Mesendoderm (in vitro differentiated cells): ENCODE data around the gene IL17RD.

Experiments
- DNase-seq: peaks from one replicate; pipeline ENCODE4 v3.0.0; 2013
- H2AK5ac ChIP-seq: 2 replicates; pipeline ENCODE4 v1.6.1; 2013; ENCODE audit warnings: low read length, inconsistent platforms
- H2BK120ac ChIP-seq: 2 replicates; pipeline ENCODE4 v1.6.1; 2013; ENCODE audit warnings: low read depth, mild to moderate bottlenecking, low read length, moderate library complexity, mixed read lengths
- H2BK15ac ChIP-seq: replicated peaks from 2 replicates; pipeline ENCODE4 v1.6.1; 2013; ENCODE audit warnings: low read depth, mild to moderate bottlenecking, moderate library complexity
- H2BK5ac ChIP-seq: 2 replicates; pipeline ENCODE4 v1.6.1; 2013; ENCODE audit warnings: low read length, inconsistent platforms
- H3K18ac ChIP-seq: 2 replicates; pipeline ENCODE4 v1.6.1; 2013; ENCODE audit warnings: mild to moderate bottlenecking, low read length, mixed read lengths
- H3K23ac ChIP-seq: one replicate; pipeline ENCODE4 v1.6.1; 2013; ENCODE audit warnings: low read length
- H3K27ac ChIP-seq: 2 replicates; pipeline ENCODE4 v1.5.1; 2013; ENCODE audit warnings: low read depth, mild to moderate bottlenecking, inconsistent platforms, low read length, moderate library complexity
- H3K27me3 ChIP-seq: 2 replicates; pipeline ENCODE4 v1.6.1; 2013; ENCODE audit warnings: low read length, control low read depth, mild to moderate bottlenecking, inconsistent platforms; ENCODE audit not compliant: insufficient read depth, poor library complexity
- H3K36me3 ChIP-seq: 2 replicates; pipeline ENCODE4 v1.6.1; 2013; ENCODE audit warnings: low read length, inconsistent platforms; ENCODE audit not compliant: control insufficient read depth, insufficient read depth
- H3K4ac ChIP-seq: one replicate; pipeline ENCODE4 v1.6.1; 2013; ENCODE audit warnings: low read depth, mild to moderate bottlenecking, low read length, moderate library complexity
- H3K4me1 ChIP-seq: 2 replicates; pipeline ENCODE4 v1.6.1; 2013; ENCODE audit warnings: low read depth, low read length, inconsistent platforms; ENCODE audit not compliant: control insufficient read depth
- H3K4me2 ChIP-seq: 2 replicates; pipeline ENCODE4 v1.6.1; 2013; ENCODE audit warnings: low read length
- H3K4me3 ChIP-seq: 2 replicates; pipeline ENCODE4 v1.5.1; 2013; ENCODE audit warnings: mild to moderate bottlenecking, low read length
- H3K56ac ChIP-seq: one replicate; pipeline ENCODE4 v1.6.1; 2013; ENCODE audit warnings: low read length
- H3K79me1 ChIP-seq: 2 replicates; pipeline ENCODE4 v1.6.1; 2013; ENCODE audit warnings: low read length, inconsistent platforms
- H3K79me2 ChIP-seq: 2 replicates; pipeline ENCODE4 v1.6.1; 2013; ENCODE audit warnings: mild to moderate bottlenecking, low read length; ENCODE audit not compliant: control insufficient read depth, insufficient read depth
- H3K9ac ChIP-seq: 2 replicates; pipeline ENCODE4 v1.6.1; 2013; ENCODE audit warnings: low read length, inconsistent platforms
- H4K5ac ChIP-seq: one replicate; pipeline ENCODE4 v1.6.1; 2013; ENCODE audit warnings: low read length
- H4K8ac ChIP-seq: one replicate; pipeline ENCODE4 v1.6.1; 2013; ENCODE audit warnings: low read depth, mild to moderate bottlenecking, control low read depth, low read length, moderate library complexity
- WGBS: extraction: QIAGEN DNeasy Blood & Tissue Kit; methylation state at CpG from one replicate; pipeline ENCODE4 v1.1.7; 2013; ENCODE audit warnings: low lambda C conversion rate, missing lambda C conversion rate; ENCODE audit not compliant: insufficient coverage; ENCODE audit errors: extremely low coverage; 5-methylcytosine and 5-hydroxymethylcytosine counted together

Gene IL17RD

DNA sequence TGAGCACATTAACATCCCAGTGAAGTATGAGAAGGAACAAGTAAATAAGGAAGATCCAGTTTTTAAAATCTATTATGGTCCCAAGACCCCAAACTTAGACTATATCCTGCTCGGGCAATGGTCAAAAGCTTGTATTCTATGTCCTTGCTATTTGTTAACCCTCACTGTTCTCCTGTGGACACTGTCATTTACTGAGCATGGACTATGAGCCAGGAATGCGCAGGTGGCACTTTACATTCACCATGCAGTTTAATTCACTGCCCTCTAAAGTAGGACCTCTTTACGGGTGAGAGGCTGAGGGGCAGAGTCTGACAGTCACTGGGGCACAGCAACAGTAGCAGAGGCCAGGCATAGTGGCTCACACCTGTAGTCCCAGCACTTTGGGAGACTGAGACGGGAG is 76.1 kb downstream of the IL17RD start:
- Histone ChIP-seq H3K36me3 (no peaks in the 10 kb centered on the region), H3K4ac (no peak overlapping the region), H3K4me1 (peaks cover 2% of the 10 kb centered on the region), H2BK15ac (no peak overlapping the region), H3K4me2 (no peak overlapping the region), H4K5ac (no peak overlapping the region), H2AK5ac (no peak overlapping the region), H3K23ac (no peak overlapping the region), H2BK120ac (no peak overlapping the region), H4K8ac (no peak overlapping the region), H3K56ac (no peak overlapping the region), H3K79me1 (peaks cover 4% of the 10 kb centered on the region), H3K9ac (no peak overlapping the region), H3K4me3 (no peak overlapping the region), H3K27me3 (no peaks in the 10 kb centered on the region), H3K79me2 (peaks cover 2% of the 10 kb centered on the region), H3K18ac (no peak overlapping the region), H3K27ac (no peak overlapping the region), H2BK5ac (no peak overlapping the region)
- no peak for DNase-seq
- WGBS = no CpG with 5 or more reads among the region's 4 CpGs

DNA sequence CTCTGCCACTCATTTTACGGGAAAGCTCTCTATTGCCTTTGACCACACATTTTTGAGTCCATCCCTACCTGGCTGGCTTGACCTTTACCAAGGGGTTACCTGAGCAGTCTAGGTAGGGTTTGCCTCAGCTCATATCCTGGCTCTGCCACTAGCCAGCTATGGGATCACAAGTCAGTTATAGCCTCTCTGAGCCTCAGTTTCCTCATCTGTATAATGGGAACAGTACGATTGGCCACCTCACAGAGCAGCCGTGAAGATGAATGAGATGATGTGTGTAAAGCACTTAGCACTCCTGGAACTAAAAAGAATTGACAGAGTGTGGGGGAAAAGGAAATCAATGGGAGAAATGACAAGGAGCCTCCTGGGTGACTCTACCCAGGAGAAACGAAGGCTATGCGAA is 76.7 kb downstream of the IL17RD start:
- Histone ChIP-seq H2BK15ac (no peak overlapping the region), H3K4me1 (peaks cover 3% of the 10 kb centered on the region), H3K27me3 (no peaks in the 10 kb centered on the region), H3K4ac (no peak overlapping the region), H3K9ac (no peak overlapping the region), H2BK120ac (no peak overlapping the region), H3K27ac (no peak overlapping the region), H3K4me3 (no peak overlapping the region), H2BK5ac (no peak overlapping the region), H3K56ac (no peak overlapping the region), H3K23ac (no peak overlapping the region), H3K36me3 (no peaks in the 10 kb centered on the region), H3K4me2 (no peak overlapping the region), H4K8ac (no peak overlapping the region), H3K18ac (no peak overlapping the region), H2AK5ac (no peak overlapping the region), H4K5ac (no peak overlapping the region), H3K79me1 (peaks cover 4% of the 10 kb centered on the region), H3K79me2 (peaks cover 2% of the 10 kb centered on the region)
- DNase-seq = no peak
- WGBS = no CpG with 5 or more reads among the region's 5 CpGs

DNA sequence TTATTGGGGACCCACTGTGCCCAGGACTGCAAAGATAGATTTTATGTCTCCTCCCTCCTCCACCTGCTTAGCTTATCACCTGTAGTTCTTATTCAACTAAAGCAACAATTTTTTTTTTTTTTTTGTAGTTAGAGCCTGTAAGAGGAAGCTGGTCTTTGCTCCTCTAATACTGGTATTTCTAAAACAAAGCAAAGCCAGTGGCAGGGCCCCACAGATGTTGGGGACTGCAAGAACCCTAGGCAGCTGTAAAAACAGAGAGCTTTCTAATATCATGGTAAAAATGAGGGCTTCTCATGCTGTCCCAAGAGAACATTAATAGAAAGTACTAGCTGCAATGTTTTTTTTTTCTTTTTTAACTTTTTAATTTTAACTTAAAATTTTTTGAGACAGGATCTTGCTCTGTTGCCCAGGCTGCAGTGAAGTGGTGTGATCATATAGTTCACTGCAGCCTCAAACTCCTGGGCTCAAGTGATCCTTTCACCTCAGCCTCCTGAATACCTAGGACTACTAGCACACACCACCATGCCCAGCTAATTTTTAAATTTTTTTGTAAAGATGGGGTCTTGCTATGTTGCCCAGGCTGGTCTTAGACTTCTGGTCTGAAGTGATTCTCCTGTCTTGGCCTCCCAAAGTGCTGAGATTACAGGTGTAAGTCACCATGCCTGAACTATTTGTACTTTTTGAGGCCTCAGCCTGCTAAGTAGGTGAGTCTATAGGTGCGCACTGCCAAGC is 77.6 kb downstream of the IL17RD start:
- WGBS = no CpG with 5 or more reads among the region's 1 CpG
- no peak for DNase-seq

DNA sequence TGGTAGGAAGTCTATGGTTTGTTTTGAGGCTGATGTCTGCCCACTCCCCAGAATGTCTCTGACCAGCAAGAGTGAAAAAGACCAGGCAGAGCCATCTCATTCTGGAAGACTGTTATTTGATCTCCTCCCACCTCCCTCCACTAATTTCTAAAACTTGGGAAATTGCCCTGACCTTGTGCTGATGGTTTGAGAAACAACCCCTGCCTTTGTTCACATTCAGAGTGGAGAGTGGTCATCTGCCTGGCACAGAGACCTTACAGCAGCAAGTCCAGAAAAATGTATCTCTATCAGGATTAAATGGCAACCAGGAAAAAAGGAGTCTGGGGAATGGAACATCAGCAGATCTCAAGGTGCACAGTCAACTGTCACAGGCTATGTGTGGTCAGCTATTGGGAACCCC is 79.0 kb downstream of the IL17RD start:
- Histone ChIP-seq H3K27ac (no peak overlapping the region), H2BK15ac (no peak overlapping the region), H2BK120ac (no peak overlapping the region), H4K8ac (no peak overlapping the region), H3K9ac (no peak overlapping the region), H3K23ac (no peak overlapping the region), H2AK5ac (no peak overlapping the region), H3K4me1 (peaks cover 1% of the 10 kb centered on the region), H3K4ac (no peak overlapping the region), H3K36me3 (no peaks in the 10 kb centered on the region), H3K18ac (no peak overlapping the region), H3K27me3 (no peaks in the 10 kb centered on the region), H3K79me2 (no peaks in the 10 kb centered on the region), H4K5ac (no peak overlapping the region), H3K4me3 (no peak overlapping the region), H3K4me2 (no peak overlapping the region), H3K79me1 (no peaks in the 10 kb centered on the region), H2BK5ac (no peak overlapping the region), H3K56ac (no peak overlapping the region)
- DNase-seq = no peak

More for the DNA sequence above, 77.6 kb downstream of the IL17RD start:
- Histone ChIP-seq H3K27me3 (no peaks in the 10 kb centered on the region), H3K27ac (no peak overlapping the region), H3K4me3 (no peak overlapping the region), H3K56ac (no peak overlapping the region), H2BK5ac (no peak overlapping the region), H3K79me2 (peaks cover under 1% of the 10 kb centered on the region), H4K5ac (no peak overlapping the region), H3K4ac (no peak overlapping the region), H4K8ac (no peak overlapping the region), H3K79me1 (peaks cover under 1% of the 10 kb centered on the region), H2BK120ac (no peak overlapping the region), H3K18ac (no peak overlapping the region), H3K23ac (no peak overlapping the region), H3K36me3 (no peaks in the 10 kb centered on the region), H3K9ac (no peak overlapping the region), H2BK15ac (no peak overlapping the region), H2AK5ac (no peak overlapping the region), H3K4me1 (peaks cover 3% of the 10 kb centered on the region), H3K4me2 (no peak overlapping the region)

- no peak overlapping the region for H3K23ac ChIP-seq
- no peak overlapping the region for H3K4me3 ChIP-seq
- H3K18ac ChIP-seq = no peak overlapping the region
- H3K9ac ChIP-seq = no peak overlapping the region
- no peak overlapping the region for H3K27ac ChIP-seq
- H4K5ac ChIP-seq = no peak overlapping the region
- H3K4me1 ChIP-seq = peaks cover 1% of the 10 kb centered on the region
- no peak overlapping the region for H2BK120ac ChIP-seq
- H4K8ac ChIP-seq = no peak overlapping the region
- H2BK15ac ChIP-seq = no peak overlapping the region
- no CpG with 5 or more reads among the region's 4 CpGs for WGBS
- H3K79me1 ChIP-seq = no peaks in the 10 kb centered on the region
- no peaks in the 10 kb centered on the region for H3K79me2 ChIP-seq
- no peaks in the 10 kb centered on the region for H3K36me3 ChIP-seq
- DNase-seq = no peak
- no peak overlapping the region for H3K4ac ChIP-seq
- H2AK5ac ChIP-seq = no peak overlapping the region
- no peaks in the 10 kb centered on the region for H3K27me3 ChIP-seq
- no peak overlapping the region for H3K4me2 ChIP-seq
- no peak overlapping the region for H2BK5ac ChIP-seq
- H3K56ac ChIP-seq = no peak overlapping the region
Measured at GRCh38 chr3:57085211-57085610, 79.9 kb downstream of the IL17RD start.
